HepG2 (cell line): Measurements from ENCODE around the gene FOXA3. TPM values are rescaled to one million over a fixed set of nuclear protein-coding genes. Genes with fewer than 3 reads are reported as not detected.

ENCODE experiments used
- BCLAF1 ChIP-seq: fragments of 450-650 bp; IDR thresholded peaks from 2 replicates; pipeline ENCODE4 v1.6.1; 2017; ENCODE audit warnings: mild to moderate bottlenecking
- CEBPZ ChIP-seq: IDR thresholded peaks from 2 replicates; pipeline ENCODE4 v1.6.1; 2012; ENCODE audit warnings: low read length, improper control_type of control experiment
- FOXP1 ChIP-seq, 2 experiments: fragments of 450-650 bp in 1 of 2; IDR thresholded peaks; 2 replicates each; pipeline ENCODE4 v1.6.1; 2017 to 2018; ENCODE audit warnings: antibody characterized with exemption in 1 of 2
- GZF1 ChIP-seq: sonication (generic); formaldehyde crosslinking; IDR thresholded peaks from 2 replicates; pipeline ENCODE4 v1.5.1; 2020; ENCODE audit warnings: mild to moderate bottlenecking, missing genetic modification reagents
- HMGA1 ChIP-seq: sonication (generic); formaldehyde crosslinking; conservative IDR thresholded peaks from 2 replicates; pipeline ENCODE4 v1.4.0; 2020; ENCODE audit warnings: missing genetic modification reagents
- KLF9 ChIP-seq: IDR thresholded peaks from 2 replicates; pipeline ENCODE4 v1.6.1; 2016; ENCODE audit warnings: low read depth
- MXI1 ChIP-seq: IDR thresholded peaks from 3 replicates; pipeline ENCODE4 v1.6.1; 2012; ENCODE audit warnings: low read depth, low read length, inconsistent platforms, borderline replicate concordance
- NR1H2 ChIP-seq: sonication (generic); formaldehyde crosslinking; IDR thresholded peaks from 2 replicates; pipeline ENCODE4 v1.8.1; 2022; ENCODE audit warnings: low read depth, missing genetic modification reagents, borderline replicate concordance
- PAF1 ChIP-seq: IDR thresholded peaks from 2 replicates; pipeline ENCODE4 v1.6.1; 2016; ENCODE audit warnings: missing genetic modification reagents, missing compliant biosample characterization
- SMC3 ChIP-seq: IDR thresholded peaks from 2 replicates; pipeline ENCODE4 v1.6.1; 2011; ENCODE audit warnings: low read length, improper control_type of control experiment
- TEF ChIP-seq: sonication (generic); formaldehyde crosslinking; IDR thresholded peaks from 2 replicates; pipeline ENCODE4 v1.5.0; 2020; ENCODE audit warnings: missing genetic modification reagents
- YEATS4 ChIP-seq: sonication (generic); formaldehyde crosslinking; IDR thresholded peaks from 2 replicates; pipeline ENCODE4 v1.4.0; 2020; ENCODE audit warnings: missing genetic modification reagents, borderline replicate concordance
- ZBTB42 ChIP-seq: sonication (generic); formaldehyde crosslinking; IDR thresholded peaks from 2 replicates; pipeline ENCODE4 v1.5.0; 2020; ENCODE audit warnings: mild to moderate bottlenecking, missing genetic modification reagents
- ZFY ChIP-seq: sonication (generic); formaldehyde crosslinking; IDR thresholded peaks from 2 replicates; pipeline ENCODE4 v1.4.0; 2020; ENCODE audit warnings: missing genetic modification reagents
- ZMYM3 ChIP-seq: sonication (generic); formaldehyde crosslinking; IDR thresholded peaks from 2 replicates; pipeline ENCODE4 v1.5.1; 2020; ENCODE audit warnings: mild to moderate bottlenecking, missing genetic modification reagents
- ZNF792 ChIP-seq: IDR thresholded peaks from 2 replicates; pipeline ENCODE4 v1.6.1; 2016
- polyA plus RNA-seq, 8 experiments: library from polyadenylated mRNA; depleted of rRNA in 3 of 8; stranded (reverse) in 7 of 8; unstranded in 1 of 8; fragments of >200 nt; fragmentation: Illumina TruSeq in 4 of 8; extraction: Trizol in 4 of 8; gene quantifications; 2 replicates each; pipeline versions ENCODE4 v1.2.1 to v1.2.3, GENCODE V29; 2011 to 2016; ENCODE audit warnings: low read depth in 4 of 8, missing spikeins in 1 of 8, mixed read lengths in 1 of 8; ENCODE audit not compliant: insufficient read depth in 1 of 8
- total RNA-seq, 5 experiments: library from RNA; depleted of rRNA; stranded (reverse); fragments of >200 nt; fragmentation: Illumina TruSeq; extraction: Trizol; gene quantifications; 2 replicates each; pipeline ENCODE4 v1.2.3, GENCODE V29; 2016; ENCODE audit warnings: low read depth in 1 of 5
- TF ChIP-seq, protein P1 (sequence below): sonication (generic); formaldehyde crosslinking; IDR thresholded peaks from 2 replicates; pipeline ENCODE4 v1.4.0; 2020; ENCODE audit warnings: low read depth, missing genetic modification reagents

FOXA3 gene
- total and polyA plus RNA-seq, 2 of the 13 experiments (the other 11 are each of a cell fraction or from before 2014, with no cell fraction given), result 29.8 to 47.6 TPM

- no peak; the same call in 1 of the 2 replicates for TF ChIP-seq ZFY (CRISPR knock-in tag)
- no peak for TF ChIP-seq PAF1 (CRISPR knock-in tag)
- TF ChIP-seq ZBTB42, result no peak
- TF ChIP-seq HMGA1 (CRISPR knock-in tag), result no peak
- 0 out of 2 replicates have a peak, but pooled peaks have one; percentile 29 for TF ChIP-seq ZNF792 (CRISPR knock-in tag)
- no peak for TF ChIP-seq CEBPZ
- TF ChIP-seq ZMYM3 (CRISPR knock-in tag), result peak; percentile 97
- TF ChIP-seq NR1H2, result no peak
- TF ChIP-seq YEATS4 (CRISPR knock-in tag), result peak; percentile 72; the same call in 1 of the 2 replicates
- no peak; the same call in 1 of the 2 replicates for TF ChIP-seq TEF
- TF ChIP-seq, protein P1, sequence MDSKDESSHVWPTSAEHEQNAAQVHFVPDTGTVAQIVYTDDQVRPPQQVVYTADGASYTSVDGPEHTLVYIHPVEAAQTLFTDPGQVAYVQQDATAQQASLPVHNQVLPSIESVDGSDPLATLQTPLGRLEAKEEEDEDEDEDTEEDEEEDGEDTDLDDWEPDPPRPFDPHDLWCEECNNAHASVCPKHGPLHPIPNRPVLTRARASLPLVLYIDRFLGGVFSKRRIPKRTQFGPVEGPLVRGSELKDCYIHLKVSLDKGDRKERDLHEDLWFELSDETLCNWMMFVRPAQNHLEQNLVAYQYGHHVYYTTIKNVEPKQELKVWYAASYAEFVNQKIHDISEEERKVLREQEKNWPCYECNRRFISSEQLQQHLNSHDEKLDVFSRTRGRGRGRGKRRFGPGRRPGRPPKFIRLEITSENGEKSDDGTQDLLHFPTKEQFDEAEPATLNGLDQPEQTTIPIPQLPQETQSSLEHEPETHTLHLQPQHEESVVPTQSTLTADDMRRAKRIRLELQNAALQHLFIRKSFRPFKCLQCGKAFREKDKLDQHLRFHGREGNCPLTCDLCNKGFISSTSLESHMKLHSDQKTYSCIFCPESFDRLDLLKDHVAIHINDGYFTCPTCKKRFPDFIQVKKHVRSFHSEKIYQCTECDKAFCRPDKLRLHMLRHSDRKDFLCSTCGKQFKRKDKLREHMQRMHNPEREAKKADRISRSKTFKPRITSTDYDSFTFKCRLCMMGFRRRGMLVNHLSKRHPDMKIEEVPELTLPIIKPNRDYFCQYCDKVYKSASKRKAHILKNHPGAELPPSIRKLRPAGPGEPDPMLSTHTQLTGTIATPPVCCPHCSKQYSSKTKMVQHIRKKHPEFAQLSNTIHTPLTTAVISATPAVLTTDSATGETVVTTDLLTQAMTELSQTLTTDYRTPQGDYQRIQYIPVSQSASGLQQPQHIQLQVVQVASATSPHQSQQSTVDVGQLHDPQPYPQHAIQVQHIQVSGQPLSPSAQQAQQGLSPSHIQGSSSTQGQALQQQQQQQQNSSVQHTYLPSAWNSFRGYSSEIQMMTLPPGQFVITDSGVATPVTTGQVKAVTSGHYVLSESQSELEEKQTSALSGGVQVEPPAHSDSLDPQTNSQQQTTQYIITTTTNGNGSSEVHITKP, result no peak
- no peak for TF ChIP-seq GZF1 (CRISPR knock-in tag)
- TF ChIP-seq BCLAF1, result no peak
- TF ChIP-seq MXI1, result peak; percentile 34; the same call in 1 of the 3 replicates
- TF ChIP-seq SMC3, result no peak; the same call in 1 of the 2 replicates
- no peak for TF ChIP-seq KLF9 (CRISPR knock-in tag)
- TF ChIP-seq FOXP1 (IDR thresholded peaks at IDR 0.05), result no peak
- no peak for TF ChIP-seq FOXP1 (CRISPR knock-in tag; IDR thresholded peaks at IDR 0.05)
These were observed at the start of gene FOXA3 (continued) for GRCh38 chr19:45863840-45864628.
